ENCODE measurements around the gene FAM83C.

The FAM83C gene

GRCh38 chr20:35274172-35275092, 17.8 kb downstream of the FAM83C start:
- no peak for TF ChIP-seq NFIC (IDR thresholded peaks at IDR 0.05)
- no peak for TF ChIP-seq ZBTB7A (IDR thresholded peaks at IDR 0.05; ENCODE audit: low read depth)
- TF ChIP-seq EP300 (IDR thresholded peaks at IDR 0.05; ENCODE audit: borderline replicate concordance): no peak
- TF ChIP-seq, protein P1, sequence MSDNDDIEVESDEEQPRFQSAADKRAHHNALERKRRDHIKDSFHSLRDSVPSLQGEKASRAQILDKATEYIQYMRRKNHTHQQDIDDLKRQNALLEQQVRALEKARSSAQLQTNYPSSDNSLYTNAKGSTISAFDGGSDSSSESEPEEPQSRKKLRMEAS (IDR thresholded peaks at IDR 0.05): no peak
- no peak for TF ChIP-seq TCF12 (IDR thresholded peaks at IDR 0.05; ENCODE audit: low read depth)
- no peak for TF ChIP-seq RAD21 (IDR thresholded peaks at IDR 0.05; ENCODE audit: low read depth)
- TF ChIP-seq CREB1 (IDR thresholded peaks at IDR 0.05; ENCODE audit: low read depth): no peak
- TF ChIP-seq FOXM1 (IDR thresholded peaks at IDR 0.05; ENCODE audit: borderline replicate concordance, low read depth): no peak
- TF ChIP-seq YY1 (IDR thresholded peaks at IDR 0.05; ENCODE audit: low read depth): no peak
- no peak for TF ChIP-seq CEBPB (IDR thresholded peaks at IDR 0.05)
- no peak for TF ChIP-seq USF1 (IDR thresholded peaks at IDR 0.05)
- no peak for TF ChIP-seq REST (IDR thresholded peaks at IDR 0.05; ENCODE audit: low read depth)
- no peak for TF ChIP-seq TEAD4 (IDR thresholded peaks at IDR 0.05)
- no peak for TF ChIP-seq TAF1 (IDR thresholded peaks at IDR 0.05; ENCODE audit: low read depth)
- TF ChIP-seq EGR1 (IDR thresholded peaks at IDR 0.05): no peak

- TF ChIP-seq TEAD4 (IDR thresholded peaks at IDR 0.05): 0 out of 2 replicates have a peak, but pooled peaks have one; percentile 15
- TF ChIP-seq CEBPB (IDR thresholded peaks at IDR 0.05): no peak
- TF ChIP-seq CREB1 (IDR thresholded peaks at IDR 0.05; ENCODE audit: low read depth): peak; percentile 55; the same call in 1 of the 2 replicates
Measured at GRCh38 chr20:35273449-35274171, 18.6 kb downstream of the FAM83C start.

DNA sequence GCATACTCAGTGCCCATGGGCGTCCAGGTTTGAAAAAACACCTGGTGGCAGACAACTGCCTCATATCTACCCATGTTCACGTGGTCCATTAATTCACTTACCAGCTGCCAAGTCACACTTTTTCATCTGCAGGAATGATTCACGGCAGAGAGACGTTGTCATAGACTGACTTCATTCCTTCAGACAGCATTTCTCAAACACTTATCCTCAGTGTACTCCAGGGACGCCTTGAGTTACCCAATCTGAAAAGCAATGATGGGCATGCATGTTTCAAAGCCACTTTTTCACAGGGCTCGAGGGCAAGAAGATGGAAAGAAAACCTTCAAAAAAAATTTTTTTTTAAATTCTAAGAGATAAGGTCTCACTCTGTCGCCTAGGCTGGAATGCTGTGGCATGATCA, 20.3 kb downstream of the FAM83C start:
- TF ChIP-seq REST (IDR thresholded peaks at IDR 0.05; ENCODE audit: low read depth): no peak
- TF ChIP-seq YY1 (IDR thresholded peaks at IDR 0.05; ENCODE audit: low read depth): no peak
- TF ChIP-seq CREB1 (IDR thresholded peaks at IDR 0.05; ENCODE audit: low read depth): no peak
- no peak for TF ChIP-seq NFIC (IDR thresholded peaks at IDR 0.05)

GRCh38 chr20:35271073-35271882, 20.9 kb downstream of the FAM83C start:
- TF ChIP-seq USF1 (IDR thresholded peaks at IDR 0.05): 0 out of 2 replicates have a peak, but pooled peaks have one; percentile 7
- TF ChIP-seq YY1 (IDR thresholded peaks at IDR 0.05; ENCODE audit: low read depth): no peak

DNA sequence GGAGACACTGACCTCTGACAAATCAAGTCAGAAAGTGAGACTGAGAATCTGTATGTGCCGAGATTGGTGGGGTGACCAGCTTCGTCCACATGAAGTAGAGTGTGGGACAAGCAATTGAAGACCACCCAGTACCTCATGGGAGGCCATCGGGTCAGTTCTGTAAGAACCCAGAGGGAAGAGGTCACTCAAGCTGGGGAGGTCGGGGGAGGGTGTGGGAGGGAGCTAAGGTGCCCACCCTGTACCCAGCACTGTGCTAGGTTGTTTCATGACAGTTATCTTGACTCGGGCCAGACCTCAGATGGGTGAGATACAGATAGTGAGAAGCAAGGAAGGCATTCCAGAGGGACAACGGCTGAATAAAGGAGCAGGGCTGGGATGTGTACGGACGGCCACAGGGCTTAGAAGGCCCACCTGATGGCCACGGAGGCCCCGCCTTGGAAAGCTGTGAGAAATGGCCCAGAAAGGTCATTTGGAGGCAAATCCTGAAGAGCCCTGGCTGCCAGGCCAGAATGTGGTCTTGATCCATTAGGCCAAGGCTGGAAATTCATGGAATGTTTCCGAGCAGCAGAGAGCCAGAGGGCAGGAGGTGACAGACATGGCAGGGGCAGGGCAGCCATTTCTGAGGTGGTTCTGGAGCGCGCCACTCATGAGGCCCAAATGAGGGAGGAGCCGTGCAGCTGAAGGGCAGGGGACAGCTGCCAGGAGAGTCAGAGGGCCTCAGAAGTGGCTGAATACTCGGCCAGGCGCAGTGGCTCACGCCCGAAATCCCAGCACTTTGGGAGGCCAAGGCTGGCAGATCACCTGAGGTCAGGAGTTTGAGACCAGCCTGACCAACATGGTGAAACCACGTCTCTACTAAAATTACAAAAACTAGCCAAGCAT, 22.0 kb downstream of the FAM83C start:
- TF ChIP-seq TAF1 (IDR thresholded peaks at IDR 0.05; ENCODE audit: low read depth): no peak
- TF ChIP-seq CREB1 (IDR thresholded peaks at IDR 0.05; ENCODE audit: low read depth): no peak
- no peak for TF ChIP-seq RAD21 (IDR thresholded peaks at IDR 0.05; ENCODE audit: low read depth)
- no peak for TF ChIP-seq TCF12 (IDR thresholded peaks at IDR 0.05; ENCODE audit: low read depth)
- no peak for TF ChIP-seq ZBTB7A (IDR thresholded peaks at IDR 0.05; ENCODE audit: low read depth)
- no peak for TF ChIP-seq YY1 (IDR thresholded peaks at IDR 0.05; ENCODE audit: low read depth)
- no peak for TF ChIP-seq CEBPB (IDR thresholded peaks at IDR 0.05)
- no peak for TF ChIP-seq NFIC (IDR thresholded peaks at IDR 0.05)
- TF ChIP-seq TEAD4 (IDR thresholded peaks at IDR 0.05): no peak
- no peak for TF ChIP-seq FOXM1 (IDR thresholded peaks at IDR 0.05; ENCODE audit: borderline replicate concordance, low read depth)
- TF ChIP-seq EGR1 (IDR thresholded peaks at IDR 0.05): no peak
- no peak for TF ChIP-seq EP300 (IDR thresholded peaks at IDR 0.05; ENCODE audit: borderline replicate concordance)
- no peak for TF ChIP-seq USF1 (IDR thresholded peaks at IDR 0.05)
- TF ChIP-seq REST (IDR thresholded peaks at IDR 0.05; ENCODE audit: low read depth): no peak
- TF ChIP-seq, protein P1 (IDR thresholded peaks at IDR 0.05): no peak
